Iris pigment epithelial cell (primary cell): Measurements from ENCODE around the gene PANK4.

Experiments used
- DNase-seq: peaks from one replicate; pipeline ENCODE4 v3.0.0-alpha.2; 2011; ENCODE audit warnings: low read depth

Gene PANK4

GRCh38 chr1:2476061-2476999, 50.1 kb downstream of the PANK4 start, which contains the start of gene PLCH2:
Gene PLCH2, plus strand, starts transcription at chr1:2476289. Its CDS starts 300 bp downstream, at chr1:2476589.
- DNase-seq: no peak

GRCh38 chr1:2475571-2475970, 50.8 kb downstream of the PANK4 start:
- no peak for DNase-seq

- DNase-seq: no peak
Observed at GRCh38 chr1:2474933-2475371, 51.4 kb downstream of the PANK4 start.

GRCh38 chr1:2474104-2474844, 52.1 kb downstream of the PANK4 start:
- no peak for DNase-seq

- DNase-seq: no peak
Observed at GRCh38 chr1:2473198-2473597, 53.2 kb downstream of the PANK4 start.

- DNase-seq: no peak
Observed at GRCh38 chr1:2472561-2473177, 53.7 kb downstream of the PANK4 start.

- no peak for DNase-seq
Observed at GRCh38 chr1:2472109-2472508, 54.3 kb downstream of the PANK4 start.

- no peak for DNase-seq
Observed at GRCh38 chr1:2471587-2472001, 54.8 kb downstream of the PANK4 start.

GRCh38 chr1:2471159-2471471, 55.3 kb downstream of the PANK4 start:
- no peak for DNase-seq

GRCh38 chr1:2470290-2471158, 55.9 kb downstream of the PANK4 start:
- DNase-seq: no peak

- no peak for DNase-seq
Observed at GRCh38 chr1:2469103-2469940, 57.1 kb downstream of the PANK4 start.

- no peak for DNase-seq
Observed at GRCh38 chr1:2468540-2468939, 57.9 kb downstream of the PANK4 start.

- no peak for DNase-seq
Observed at GRCh38 chr1:2468041-2468472, 58.3 kb downstream of the PANK4 start.

GRCh38 chr1:2466958-2467554, 59.3 kb downstream of the PANK4 start:
- no peak for DNase-seq

GRCh38 chr1:2466270-2466665, 60.1 kb downstream of the PANK4 start:
- no peak for DNase-seq

GRCh38 chr1:2465371-2466269, 60.8 kb downstream of the PANK4 start:
- no peak for DNase-seq

- peak; percentile 22 for DNase-seq
Observed at GRCh38 chr1:2463396-2463795, 63.0 kb downstream of the PANK4 start.

- no peak for DNase-seq
Observed at GRCh38 chr1:2462819-2463218, 63.6 kb downstream of the PANK4 start.
